Transverse colon (tissue), 4 donors: Measurements from ENCODE around the gene HDAC4. TPM values are rescaled to one million over a fixed set of nuclear protein-coding genes. Genes with fewer than 3 reads are reported as not detected.
A peak's percentile ranks its signal among the peaks of the same experiment; 100 is the strongest.

Experiments used
- DNase-seq: peaks from one replicate; pipeline ENCODE4 v3.0.0-alpha.2; 2019
- H3K27ac ChIP-seq, 4 donors: fragments of 200-600 bp; sonication (generic); 2 replicates each; pipeline ENCODE4 v1.5.1; 2016 to 2018; ENCODE audit warnings: inconsistent platforms in 4 of 4
- H3K27me3 ChIP-seq: fragments of 200-600 bp; sonication (generic); 2 replicates; pipeline ENCODE4 v1.5.1; 2017; ENCODE audit warnings: inconsistent platforms
- H3K36me3 ChIP-seq, 4 donors: fragments of 200-600 bp; sonication (generic); 2 replicates each; pipeline ENCODE4 v1.5.1; 2017 to 2019; ENCODE audit warnings: inconsistent platforms in 4 of 4
- H3K4me1 ChIP-seq, 4 donors: fragments of 200-600 bp; sonication (generic); 2 replicates each; pipeline ENCODE4 v1.5.1; 2017 to 2020; ENCODE audit warnings: inconsistent platforms in 4 of 4
- H3K4me3 ChIP-seq, 4 donors: fragments of 200-600 bp; sonication (generic); 1 replicate in 1 of 4; 2 replicates in 3 of 4; pipeline versions ENCODE4 v1.5.1 to v1.6.1; 2017 to 2019; ENCODE audit warnings: inconsistent platforms in 4 of 4
- H3K9me3 ChIP-seq, 2 donors: fragments of 200-600 bp; sonication (generic); 2 replicates each; pipeline ENCODE4 v1.5.1; 2017 to 2019; ENCODE audit warnings: inconsistent platforms in 2 of 2
- EP300 ChIP-seq: sonication (generic); formaldehyde crosslinking; IDR thresholded peaks from one replicate; pipeline ENCODE4 v1.6.1; 2017; ENCODE audit warnings: antibody characterized with exemption, low read depth
- POLR2A ChIP-seq: fragments of 450-650 bp; IDR thresholded peaks from one replicate; pipeline ENCODE4 v1.6.1; 2016; ENCODE audit warnings: antibody characterized with exemption, mild to moderate bottlenecking, moderate library complexity
- POLR2AphosphoS5 ChIP-seq, 3 donors: sonication (generic); formaldehyde crosslinking; IDR thresholded peaks; one replicate each; pipeline ENCODE4 v1.6.1; 2016; ENCODE audit warnings: antibody characterized with exemption in 3 of 3
- whole genome bisulfite sequencing, 2 donors: methylation state at CpG; one replicate each; pipeline ENCODE4 v1.1.5; 2018; ENCODE audit warnings: low coverage in 1 of 2; 5-methylcytosine and 5-hydroxymethylcytosine counted together
- in situ Hi-C, 4 donors: fragments of 200-750 bp; cut with MboI; loops; one replicate each; pipeline versions ENCODE4 v1.15.0 to v1.15.1; 2017; ENCODE audit warnings: low sequenced_read_pairs in 3 of 4, low pct_ligation_motif_present in 1 of 4, low pct_unique_long_range_greater_than_20kb in 1 of 4
- intact Hi-C: fragments of 100-400 bp; cut with DNase I; formaldehyde crosslinking; loops from one replicate; pipeline ENCODE4 v1.15.1; 2023; ENCODE audit warnings: low total_unique reads
- total RNA-seq, 4 donors: library from RNA; depleted of rRNA; stranded (reverse); fragments of >200 nt; gene quantifications; one replicate each; pipeline ENCODE4 v1.1.0, GENCODE V29; 2016
- TF ChIP-seq, protein P1 (sequence below), 5 experiments: fragments of 200-600 bp in 3 of 5; fragments of 450-650 bp in 2 of 5; sonication (generic) in 3 of 5; IDR thresholded peaks; 1 replicate in 2 of 5; 2 replicates in 3 of 5; pipeline ENCODE4 v1.5.1; 2016 to 2017; ENCODE audit warnings: antibody characterized with exemption in 5 of 5, inconsistent platforms in 3 of 5, mild to moderate bottlenecking in 2 of 5, moderate library complexity in 1 of 5

The HDAC4 gene
- total RNA-seq, 4 donors from 2014 or later = 33.9 to 192 (median 112) TPM

- DNase-seq = no peak
- H3K4me1 ChIP-seq = peaks cover 0 to 17% (median 8%) of the 10 kb centered on the region in 4 donors
- intact Hi-C loops (no loop called here), in situ Hi-C loops (no loop called here)
- no peaks in the 10 kb centered on the region for H3K9me3 ChIP-seq
- 80 to 88% methylated on average over 3 to 11 of the region's 11 CpGs for WGBS, 2 donors
- H3K36me3 ChIP-seq = no peaks in the 10 kb centered on the region
- no peaks in the 10 kb centered on the region for H3K27me3 ChIP-seq
- TF ChIP-seq, protein P1, sequence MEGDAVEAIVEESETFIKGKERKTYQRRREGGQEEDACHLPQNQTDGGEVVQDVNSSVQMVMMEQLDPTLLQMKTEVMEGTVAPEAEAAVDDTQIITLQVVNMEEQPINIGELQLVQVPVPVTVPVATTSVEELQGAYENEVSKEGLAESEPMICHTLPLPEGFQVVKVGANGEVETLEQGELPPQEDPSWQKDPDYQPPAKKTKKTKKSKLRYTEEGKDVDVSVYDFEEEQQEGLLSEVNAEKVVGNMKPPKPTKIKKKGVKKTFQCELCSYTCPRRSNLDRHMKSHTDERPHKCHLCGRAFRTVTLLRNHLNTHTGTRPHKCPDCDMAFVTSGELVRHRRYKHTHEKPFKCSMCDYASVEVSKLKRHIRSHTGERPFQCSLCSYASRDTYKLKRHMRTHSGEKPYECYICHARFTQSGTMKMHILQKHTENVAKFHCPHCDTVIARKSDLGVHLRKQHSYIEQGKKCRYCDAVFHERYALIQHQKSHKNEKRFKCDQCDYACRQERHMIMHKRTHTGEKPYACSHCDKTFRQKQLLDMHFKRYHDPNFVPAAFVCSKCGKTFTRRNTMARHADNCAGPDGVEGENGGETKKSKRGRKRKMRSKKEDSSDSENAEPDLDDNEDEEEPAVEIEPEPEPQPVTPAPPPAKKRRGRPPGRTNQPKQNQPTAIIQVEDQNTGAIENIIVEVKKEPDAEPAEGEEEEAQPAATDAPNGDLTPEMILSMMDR (IDR thresholded peaks at IDR 0.05) = no peak
- peak; percentile 22 to 49 (median 34) for TF ChIP-seq POLR2AphosphoS5 (IDR thresholded peaks at IDR 0.05)
- H3K27ac ChIP-seq = peak overlapping the region; percentile 8 to 80 (median 62)
- H3K4me3 ChIP-seq = no peak overlapping the region
Measured at GRCh38 chr2:239365071-239365781, 35.6 kb downstream of the HDAC4 start.

GRCh38 chr2:239363946-239364637 is 36.7 kb downstream of the HDAC4 start:
- TF ChIP-seq POLR2AphosphoS5 (IDR thresholded peaks at IDR 0.05) (peak in 2 of 3 donors; percentile 33 to 60), POLR2A (no peak)
- H3K27me3 ChIP-seq = no peaks in the 10 kb centered on the region
- no peaks in the 10 kb centered on the region for H3K36me3 ChIP-seq
- no peak overlapping the region for H3K4me3 ChIP-seq
- in situ Hi-C loops (no loop called here), intact Hi-C loops (loop anchor here (5.0 kb wide), 1 partner anchor 37 kb away; no protein-coding TSS in a partner anchor)
- 86 to 88% methylated on average over 10 to 21 of the region's 21 CpGs for WGBS, 2 donors
- no peak for DNase-seq
- H3K4me1 ChIP-seq = peaks cover 0 to 12% (median 5%) of the 10 kb centered on the region in 4 donors
- H3K27ac ChIP-seq = peak overlapping the region in 3 of 4 donors; percentile 59 to 80 (median 66)
- H3K9me3 ChIP-seq = no peaks in the 10 kb centered on the region

DNA sequence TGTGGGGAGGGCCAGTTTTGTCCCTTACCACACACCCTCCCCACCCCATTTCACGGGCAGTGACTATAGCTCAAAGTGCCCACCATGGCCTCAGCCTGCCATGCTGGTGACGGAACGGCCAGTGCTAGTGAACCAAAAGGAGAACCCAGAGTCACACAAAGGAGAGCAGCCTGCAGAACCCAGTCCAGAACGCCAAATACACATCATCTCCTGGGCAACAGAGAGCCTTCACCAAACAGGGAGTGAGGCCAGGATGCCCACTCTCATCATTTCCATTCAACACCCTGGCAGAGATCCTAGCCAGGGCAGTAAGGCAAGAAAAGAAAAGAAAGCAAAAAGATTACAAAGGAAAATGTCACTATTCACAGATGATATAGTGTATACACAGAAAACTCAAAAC is 38.3 kb downstream of the HDAC4 start:
- WGBS, 2 donors = 82 to 100% methylated on average over 1 to 4 of the region's 4 CpGs
- intact Hi-C loops = loop anchor here (5.0 kb wide), 1 partner anchor 35 kb away; no protein-coding TSS in a partner anchor

GRCh38 chr2:239361311-239361642 is 39.5 kb downstream of the HDAC4 start:
- no peaks in the 10 kb centered on the region for H3K9me3 ChIP-seq
- in situ Hi-C loops = no loop called here
- no peak overlapping the region for H3K4me3 ChIP-seq
- TF ChIP-seq, protein P1 (IDR thresholded peaks at IDR 0.05) = peak in 1 of 5 experiments; percentile 15
- no peak for TF ChIP-seq EP300
- TF ChIP-seq POLR2A = no peak
- WGBS, 2 donors = 82 to 100% methylated on average over 2 to 3 of the region's 3 CpGs
- intact Hi-C loops = loop anchor here (5.0 kb wide), 1 partner anchor 34 kb away; no protein-coding TSS in a partner anchor
- no peak for DNase-seq
- H3K27ac ChIP-seq = peak overlapping the region in 3 of 4 donors; percentile 2 to 66 (median 52)
- no peaks in the 10 kb centered on the region for H3K27me3 ChIP-seq
- no peaks in the 10 kb centered on the region for H3K36me3 ChIP-seq
- peaks cover 0 to 16% (median 6%) of the 10 kb centered on the region in 4 donors for H3K4me1 ChIP-seq

More for the DNA sequence above, 38.3 kb downstream of the HDAC4 start:
- Histone ChIP-seq H3K9me3 (no peaks in the 10 kb centered on the region), H3K4me1 (peaks cover 0 to 8% (median 5%) of the 10 kb centered on the region in 4 donors), H3K4me3 (no peak overlapping the region), H3K27ac (peak overlapping the region in 3 of 4 donors; percentile 12 to 66 (median 52)), H3K27me3 (no peaks in the 10 kb centered on the region), H3K36me3 (no peaks in the 10 kb centered on the region)
- in situ Hi-C loops = no loop called here
- DNase-seq = no peak
- TF ChIP-seq, protein P1 (IDR thresholded peaks at IDR 0.05) = no peak
- no peak for TF ChIP-seq EP300
- TF ChIP-seq POLR2A = no peak
- TF ChIP-seq POLR2AphosphoS5 (IDR thresholded peaks at IDR 0.05) = no peak
